ENCODE measurements around the gene JAG2. TPM values are rescaled to one million over a fixed set of nuclear protein-coding genes. Genes with fewer than 3 reads are reported as not detected.

The JAG2 gene
- total RNA-seq, 3 donors from 2014 or later (not counting 1 experiment from before 2014, with no cell fraction given): 3.5 to 6.6 (median 6.1) TPM

DNA sequence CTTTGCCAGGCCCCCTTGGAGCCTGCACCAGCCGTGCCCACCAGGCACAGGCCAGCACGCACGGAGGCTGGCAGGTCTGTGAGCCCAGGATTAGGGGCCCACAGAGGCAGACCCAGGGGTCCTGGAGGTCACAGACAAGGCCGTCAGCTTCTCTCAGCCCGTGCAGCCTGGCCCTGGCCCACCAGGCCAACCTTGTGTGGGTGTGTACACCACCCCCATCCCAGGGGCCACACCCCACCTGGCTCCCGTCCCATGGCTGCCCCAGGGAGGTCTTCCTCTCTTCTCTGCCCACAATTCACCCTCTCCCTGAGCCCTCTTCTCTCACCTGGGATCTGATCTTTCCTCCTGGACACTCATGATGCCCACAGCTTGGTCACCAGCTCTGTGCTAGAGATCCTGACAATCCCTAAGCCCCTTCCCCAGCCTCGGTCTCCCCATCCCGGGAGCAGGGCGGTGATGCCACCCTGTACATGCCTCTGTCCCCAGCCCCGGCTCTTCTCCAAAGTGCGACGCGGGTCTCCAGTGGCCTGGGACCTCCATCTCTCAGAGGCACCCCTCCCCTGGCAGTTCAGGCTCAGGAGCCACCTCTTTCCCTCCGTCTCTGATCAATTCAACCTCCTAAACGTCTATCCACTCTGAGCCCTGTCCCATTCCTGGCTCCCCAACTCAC is 72.2 kb downstream of the JAG2 start:
- Mint-ChIP-seq H3K27me3 (ENCODE audit: low read depth in 2 of 2) (peaks cover 10 to 18% of the 10 kb centered on the region in 2 donors), H3K9me3 (no peaks in the 10 kb centered on the region), H3K4me3 (peak overlapping the region; percentile 23), H3K36me3 (no peaks in the 10 kb centered on the region), H3K4me1 (peaks cover 5 to 27% of the 10 kb centered on the region in 2 donors), H3K27ac (no peak overlapping the region)
- Histone ChIP-seq H3K27me3 (ENCODE audit: control insufficient read depth, insufficient read depth, low read length) (no peaks in the 10 kb centered on the region), H3K4me3 (ENCODE audit: low read length) (no peak overlapping the region), H3K9me3 (ENCODE audit: control insufficient read depth, insufficient read depth, low read length) (peaks cover 5% of the 10 kb centered on the region), H3K36me3 (ENCODE audit: control insufficient read depth, insufficient read depth, low read length) (no peaks in the 10 kb centered on the region), H3K4me1 (ENCODE audit: control insufficient read depth, insufficient read depth, low read length) (peaks cover 19% of the 10 kb centered on the region), H3K27ac (ENCODE audit: low read length) (no peak overlapping the region)
- 89% methylated on average over 15 of the region's 15 CpGs for WGBS (ENCODE audit: insufficient coverage)
- TF ChIP-seq, protein P1, sequence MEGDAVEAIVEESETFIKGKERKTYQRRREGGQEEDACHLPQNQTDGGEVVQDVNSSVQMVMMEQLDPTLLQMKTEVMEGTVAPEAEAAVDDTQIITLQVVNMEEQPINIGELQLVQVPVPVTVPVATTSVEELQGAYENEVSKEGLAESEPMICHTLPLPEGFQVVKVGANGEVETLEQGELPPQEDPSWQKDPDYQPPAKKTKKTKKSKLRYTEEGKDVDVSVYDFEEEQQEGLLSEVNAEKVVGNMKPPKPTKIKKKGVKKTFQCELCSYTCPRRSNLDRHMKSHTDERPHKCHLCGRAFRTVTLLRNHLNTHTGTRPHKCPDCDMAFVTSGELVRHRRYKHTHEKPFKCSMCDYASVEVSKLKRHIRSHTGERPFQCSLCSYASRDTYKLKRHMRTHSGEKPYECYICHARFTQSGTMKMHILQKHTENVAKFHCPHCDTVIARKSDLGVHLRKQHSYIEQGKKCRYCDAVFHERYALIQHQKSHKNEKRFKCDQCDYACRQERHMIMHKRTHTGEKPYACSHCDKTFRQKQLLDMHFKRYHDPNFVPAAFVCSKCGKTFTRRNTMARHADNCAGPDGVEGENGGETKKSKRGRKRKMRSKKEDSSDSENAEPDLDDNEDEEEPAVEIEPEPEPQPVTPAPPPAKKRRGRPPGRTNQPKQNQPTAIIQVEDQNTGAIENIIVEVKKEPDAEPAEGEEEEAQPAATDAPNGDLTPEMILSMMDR (IDR thresholded peaks at IDR 0.05): no peak
- DNase-seq (no peak), ATAC-seq (no peak)
- intact Hi-C loops (cut with micrococcal nuclease): no loop called here

DNA sequence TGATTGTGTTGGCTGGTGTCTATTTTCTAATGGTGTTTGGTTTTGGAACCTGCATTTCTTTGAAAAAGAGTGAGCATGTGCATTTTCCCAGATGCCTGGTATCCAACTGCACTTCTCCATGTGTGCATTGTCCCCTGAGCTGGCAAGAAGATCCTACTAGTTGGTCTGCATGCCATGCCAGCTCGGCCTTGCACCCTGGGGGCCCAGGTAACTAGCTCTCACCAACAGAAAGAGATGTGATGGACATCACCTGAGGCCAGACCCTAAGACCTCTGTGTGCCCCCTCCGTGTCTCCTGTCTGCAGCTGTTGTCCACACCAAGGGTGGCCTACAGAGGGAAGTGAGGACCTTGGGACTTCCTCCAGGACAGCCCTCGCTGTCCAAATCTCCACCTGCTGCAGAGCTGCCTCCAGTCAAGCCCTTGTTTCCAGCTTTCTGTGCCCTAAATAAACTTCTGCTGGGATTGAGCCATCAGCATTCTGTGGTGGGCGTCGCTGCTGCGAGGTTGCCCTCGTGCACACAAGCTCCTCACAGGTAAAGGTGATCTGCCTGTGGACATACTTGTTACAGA is 73.3 kb downstream of the JAG2 start:
- H3K4me1 ChIP-seq (ENCODE audit: control insufficient read depth, insufficient read depth, low read length): peaks cover 26% of the 10 kb centered on the region
- WGBS (ENCODE audit: insufficient coverage): 94% methylated on average over 7 of the region's 7 CpGs
- intact Hi-C loops (cut with micrococcal nuclease): no loop called here
- Mint-ChIP-seq H3K4me3 (peak overlapping the region; percentile 21), H3K27ac (no peak overlapping the region), H3K9me3 (no peaks in the 10 kb centered on the region), H3K27me3 (ENCODE audit: low read depth in 2 of 2) (peaks cover 13 to 18% of the 10 kb centered on the region in 2 donors), H3K4me1 (peaks cover 5 to 32% of the 10 kb centered on the region in 2 donors), H3K36me3 (no peaks in the 10 kb centered on the region)
- DNase-seq: no peak
- H3K27me3 ChIP-seq (ENCODE audit: control insufficient read depth, insufficient read depth, low read length): no peaks in the 10 kb centered on the region
- no peak for ATAC-seq
- no peak overlapping the region for H3K4me3 ChIP-seq (ENCODE audit: low read length)
- H3K9me3 ChIP-seq (ENCODE audit: control insufficient read depth, insufficient read depth, low read length): peaks cover 5% of the 10 kb centered on the region
- H3K36me3 ChIP-seq (ENCODE audit: control insufficient read depth, insufficient read depth, low read length): no peaks in the 10 kb centered on the region
- no peak overlapping the region for H3K27ac ChIP-seq (ENCODE audit: low read length)
- TF ChIP-seq, protein P1 (IDR thresholded peaks at IDR 0.05): no peak

DNA sequence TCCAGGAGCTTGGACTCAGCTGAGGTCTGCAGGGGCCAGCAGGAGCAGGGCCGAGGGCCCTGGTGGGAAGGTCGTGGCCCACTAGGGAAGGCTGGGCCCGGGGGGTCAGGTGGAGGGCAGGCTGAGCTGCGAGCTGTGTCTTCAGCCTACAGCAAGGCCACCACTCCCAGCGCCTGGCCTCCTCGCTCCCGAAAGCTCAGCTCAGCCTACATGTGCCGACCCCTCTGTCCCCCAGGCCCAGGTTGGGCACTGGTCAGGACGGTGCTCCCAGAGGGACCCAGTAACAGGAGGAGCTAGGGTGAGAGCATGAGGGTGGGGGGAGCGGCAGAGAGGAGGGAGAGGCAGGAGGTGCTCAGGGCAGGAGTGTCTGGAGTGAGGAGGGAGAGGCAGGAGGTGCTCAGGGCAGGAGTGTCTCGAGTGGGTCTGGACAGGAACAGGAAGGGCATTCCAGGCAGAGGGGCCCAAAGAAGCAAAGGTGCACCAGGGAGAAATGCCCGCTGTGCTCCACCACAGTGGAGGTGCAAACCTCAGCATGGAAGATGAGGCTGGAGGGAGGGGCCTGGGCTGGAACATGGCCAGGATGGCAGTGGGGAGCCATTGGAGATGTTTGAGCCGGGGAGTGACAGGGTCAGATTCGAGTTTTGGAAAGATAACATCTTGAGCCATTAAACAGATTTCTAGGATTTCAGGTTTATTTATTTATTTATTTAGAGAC is 74.2 kb downstream of the JAG2 start:
- intact Hi-C loops (cut with micrococcal nuclease): loop anchor here (5.0 kb wide), 1 partner anchor 73 kb away; the partner anchor contains the start of gene JAG2
- DNase-seq: no peak
- Histone ChIP-seq H3K27ac (ENCODE audit: low read length) (no peak overlapping the region), H3K4me1 (ENCODE audit: control insufficient read depth, insufficient read depth, low read length) (peaks cover 28% of the 10 kb centered on the region), H3K27me3 (ENCODE audit: control insufficient read depth, insufficient read depth, low read length) (no peaks in the 10 kb centered on the region), H3K4me3 (ENCODE audit: low read length) (peak overlapping the region; percentile 82), H3K9me3 (ENCODE audit: control insufficient read depth, insufficient read depth, low read length) (no peaks in the 10 kb centered on the region), H3K36me3 (ENCODE audit: control insufficient read depth, insufficient read depth, low read length) (no peaks in the 10 kb centered on the region)
- Mint-ChIP-seq H3K4me1 (peaks cover 5 to 34% of the 10 kb centered on the region in 2 donors), H3K4me3 (peak overlapping the region; percentile 73), H3K9me3 (no peaks in the 10 kb centered on the region), H3K27ac (peak overlapping the region in 1 of 2 donors; percentile 69), H3K27me3 (ENCODE audit: low read depth in 2 of 2) (peaks cover 10 to 11% of the 10 kb centered on the region in 2 donors), H3K36me3 (no peaks in the 10 kb centered on the region)
- WGBS (ENCODE audit: insufficient coverage): 67% methylated on average over 13 of the region's 14 CpGs
- TF ChIP-seq, protein P1 (IDR thresholded peaks at IDR 0.05): no peak
- ATAC-seq: no peak

All from natural killer cell (primary cell).